GM13976 (cell line): ENCODE data around the gene PLG.
"Not testable (repeated sequence)": the region's sequence is repeated elsewhere in the genome, so short reads cannot be mapped to it uniquely, and the experiment has no call there.

Experiments
- DNase-seq: peaks from one replicate; pipeline ENCODE4 v3.0.0; 2012; ENCODE audit warnings: low spot score
- in situ Hi-C: fragments of 300-500 bp; cut with MboI; formaldehyde crosslinking; loops from one replicate; pipeline ENCODE4 v1.12.0; 2022; ENCODE audit warnings: low sequenced_read_pairs, mixed read lengths, inconsistent platforms; ENCODE audit not compliant: unreplicated experiment
- TF ChIP-seq, protein P1 (sequence below): IDR thresholded peaks from 2 replicates; pipeline ENCODE4 v1.5.1; 2012; ENCODE audit warnings: borderline replicate concordance, mild to moderate bottlenecking; ENCODE audit not compliant: insufficient read depth; ENCODE audit errors: extremely low read depth, missing control alignments, control extremely low read depth

Gene PLG

DNA sequence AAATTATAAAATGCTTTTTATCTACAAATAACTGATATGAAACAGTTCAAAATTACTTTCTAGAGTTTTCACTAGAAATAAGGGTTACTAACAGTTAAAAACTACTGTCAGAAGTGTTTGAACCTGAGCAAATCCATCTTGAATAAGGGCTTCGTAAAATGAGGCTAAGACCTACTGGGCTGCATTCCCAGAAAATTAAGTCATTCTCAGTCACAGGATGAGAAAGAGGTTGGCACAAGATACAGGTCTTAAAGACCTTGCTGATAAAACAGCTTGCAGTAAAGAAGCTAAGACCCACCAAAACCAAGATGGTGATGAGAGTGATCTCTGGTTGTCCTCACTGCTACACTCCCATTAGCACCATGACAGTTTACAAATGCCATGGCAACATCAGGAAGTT is 93.7 kb downstream of the PLG start:
- TF ChIP-seq, protein P1, sequence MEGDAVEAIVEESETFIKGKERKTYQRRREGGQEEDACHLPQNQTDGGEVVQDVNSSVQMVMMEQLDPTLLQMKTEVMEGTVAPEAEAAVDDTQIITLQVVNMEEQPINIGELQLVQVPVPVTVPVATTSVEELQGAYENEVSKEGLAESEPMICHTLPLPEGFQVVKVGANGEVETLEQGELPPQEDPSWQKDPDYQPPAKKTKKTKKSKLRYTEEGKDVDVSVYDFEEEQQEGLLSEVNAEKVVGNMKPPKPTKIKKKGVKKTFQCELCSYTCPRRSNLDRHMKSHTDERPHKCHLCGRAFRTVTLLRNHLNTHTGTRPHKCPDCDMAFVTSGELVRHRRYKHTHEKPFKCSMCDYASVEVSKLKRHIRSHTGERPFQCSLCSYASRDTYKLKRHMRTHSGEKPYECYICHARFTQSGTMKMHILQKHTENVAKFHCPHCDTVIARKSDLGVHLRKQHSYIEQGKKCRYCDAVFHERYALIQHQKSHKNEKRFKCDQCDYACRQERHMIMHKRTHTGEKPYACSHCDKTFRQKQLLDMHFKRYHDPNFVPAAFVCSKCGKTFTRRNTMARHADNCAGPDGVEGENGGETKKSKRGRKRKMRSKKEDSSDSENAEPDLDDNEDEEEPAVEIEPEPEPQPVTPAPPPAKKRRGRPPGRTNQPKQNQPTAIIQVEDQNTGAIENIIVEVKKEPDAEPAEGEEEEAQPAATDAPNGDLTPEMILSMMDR, result no peak
- DNase-seq, result no peak
- in situ Hi-C loops, result no loop called here

DNA sequence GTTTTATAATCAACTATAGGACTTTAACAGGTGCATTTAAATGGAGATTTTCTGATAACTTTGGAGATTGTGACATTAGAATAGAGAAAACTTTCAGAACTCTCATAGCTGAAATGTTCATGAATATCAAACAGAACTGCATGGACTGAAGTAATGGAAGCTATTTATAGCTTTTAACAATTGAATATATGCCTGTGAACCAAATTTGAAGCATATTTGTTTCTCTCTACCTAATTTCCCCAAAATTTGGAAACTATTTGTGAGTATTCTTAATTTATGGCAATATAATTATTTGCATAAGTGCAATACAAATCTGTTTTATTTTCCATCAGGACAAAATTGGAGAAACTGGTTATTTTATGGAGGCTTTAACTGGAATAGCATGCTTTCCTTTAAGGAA is 96.6 kb downstream of the PLG start:
- in situ Hi-C loops, result no loop called here
- TF ChIP-seq, protein P1, result no peak
- no peak for DNase-seq

DNA sequence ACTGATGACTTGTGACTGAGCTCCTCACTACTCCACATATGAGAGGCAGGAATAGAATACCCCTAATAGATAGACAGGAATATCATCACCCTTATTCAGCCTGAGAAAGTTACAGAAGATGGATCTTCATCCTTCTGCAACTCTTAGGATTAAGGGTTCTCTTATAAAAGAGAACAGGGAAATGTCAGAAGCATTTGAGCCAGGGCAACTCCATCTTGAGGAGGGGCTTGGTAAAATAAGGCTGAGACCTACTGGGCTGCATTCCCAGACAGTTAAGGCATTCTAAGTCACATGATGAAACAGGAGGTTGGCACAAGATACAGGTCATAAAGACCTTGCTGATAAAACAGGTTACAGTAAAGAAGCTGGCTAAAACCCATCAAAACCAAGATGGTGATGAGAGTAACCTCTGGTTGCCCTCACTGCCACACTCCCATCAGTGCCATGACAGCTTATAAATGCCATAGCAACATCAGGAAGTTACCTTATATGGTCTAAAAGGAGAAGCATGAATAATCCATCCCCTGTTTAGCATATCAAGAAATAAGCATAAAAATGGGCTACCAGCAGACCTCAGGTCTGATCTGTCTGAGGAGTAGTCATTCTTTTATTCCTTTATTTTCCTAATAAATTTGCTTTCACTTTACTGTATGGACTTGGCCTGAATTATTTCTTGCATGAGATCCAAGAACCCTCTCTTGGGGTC is 97.9 kb downstream of the PLG start:
- in situ Hi-C loops, result no loop called here
- no peak for DNase-seq
- TF ChIP-seq, protein P1, result no peak

DNA sequence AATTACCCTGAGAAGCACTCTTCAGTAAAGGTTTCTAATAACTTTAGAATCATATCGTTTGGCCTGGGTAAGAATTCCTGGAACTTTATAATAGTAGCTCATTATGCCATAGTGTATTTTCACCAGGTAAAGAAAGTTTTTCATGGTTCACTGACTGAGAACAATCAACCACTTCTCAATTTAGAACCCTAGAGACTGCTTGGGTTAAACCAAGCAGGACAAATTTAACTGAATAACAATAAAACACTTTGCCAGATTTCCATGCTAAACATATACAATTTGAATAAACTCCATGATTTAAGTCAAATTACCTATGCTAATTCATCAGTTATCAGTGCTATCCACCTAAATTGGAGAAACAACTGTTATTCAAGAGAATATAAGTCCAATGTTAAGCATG is 99.4 kb downstream of the PLG start:
- in situ Hi-C loops, result no loop called here
- TF ChIP-seq, protein P1, result no peak
- no peak for DNase-seq

DNA sequence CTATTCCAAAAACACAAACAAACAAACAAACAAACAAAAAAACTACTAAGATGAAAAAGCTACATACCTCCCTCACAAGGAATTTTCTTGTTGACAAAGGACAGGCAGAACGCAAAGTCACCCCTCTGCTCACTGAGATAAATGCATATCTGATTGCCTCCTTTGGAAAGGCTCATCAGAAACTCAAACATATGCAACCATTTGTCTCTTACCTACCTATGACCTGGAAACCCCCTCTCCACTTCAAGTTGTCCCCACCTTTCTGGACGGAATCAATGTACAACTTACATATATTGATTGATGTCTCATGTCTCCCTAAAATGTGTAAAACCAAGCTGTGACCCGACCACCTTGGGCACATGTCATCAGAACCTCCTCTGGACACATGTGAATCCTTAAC is 100.0 kb downstream of the PLG start:
- in situ Hi-C loops, DNase-seq: not testable (repeated sequence)
